ENCODE data around the gene TRMT6. TPM values are rescaled to one million over a fixed set of nuclear protein-coding genes. Genes with fewer than 3 reads are reported as not detected.

Gene TRMT6
- total RNA-seq, 1 donor from 2014 or later, result 18.0 TPM

DNA sequence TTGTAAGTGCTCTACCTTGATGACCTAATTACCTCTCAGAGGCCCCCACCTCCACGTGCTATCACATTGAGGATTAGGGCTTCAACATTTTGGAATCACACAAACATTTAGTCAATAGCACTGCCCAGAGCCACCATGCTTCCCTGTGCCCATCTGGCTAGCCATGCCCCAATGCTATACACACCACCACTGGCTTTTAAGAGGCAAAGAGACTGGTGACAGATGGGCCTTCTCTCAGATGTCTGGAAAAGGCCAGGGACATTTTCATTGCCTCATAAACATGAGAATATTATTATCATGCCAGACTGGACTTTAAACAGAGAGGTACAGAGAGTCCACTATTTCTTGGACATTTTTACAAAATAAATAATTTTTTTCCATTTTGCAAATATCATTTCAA lies 29.8 kb downstream of the TRMT6 start:
- Histone ChIP-seq H3K4me3 (ENCODE audit: low read depth, low read length) (no peak overlapping the region), H3K36me3 (ENCODE audit: control insufficient read depth, insufficient read depth, low read length) (no peaks in the 10 kb centered on the region), H3K27me3 (ENCODE audit: control insufficient read depth, insufficient read depth, low read length) (no peaks in the 10 kb centered on the region)
- TF ChIP-seq, protein P1, sequence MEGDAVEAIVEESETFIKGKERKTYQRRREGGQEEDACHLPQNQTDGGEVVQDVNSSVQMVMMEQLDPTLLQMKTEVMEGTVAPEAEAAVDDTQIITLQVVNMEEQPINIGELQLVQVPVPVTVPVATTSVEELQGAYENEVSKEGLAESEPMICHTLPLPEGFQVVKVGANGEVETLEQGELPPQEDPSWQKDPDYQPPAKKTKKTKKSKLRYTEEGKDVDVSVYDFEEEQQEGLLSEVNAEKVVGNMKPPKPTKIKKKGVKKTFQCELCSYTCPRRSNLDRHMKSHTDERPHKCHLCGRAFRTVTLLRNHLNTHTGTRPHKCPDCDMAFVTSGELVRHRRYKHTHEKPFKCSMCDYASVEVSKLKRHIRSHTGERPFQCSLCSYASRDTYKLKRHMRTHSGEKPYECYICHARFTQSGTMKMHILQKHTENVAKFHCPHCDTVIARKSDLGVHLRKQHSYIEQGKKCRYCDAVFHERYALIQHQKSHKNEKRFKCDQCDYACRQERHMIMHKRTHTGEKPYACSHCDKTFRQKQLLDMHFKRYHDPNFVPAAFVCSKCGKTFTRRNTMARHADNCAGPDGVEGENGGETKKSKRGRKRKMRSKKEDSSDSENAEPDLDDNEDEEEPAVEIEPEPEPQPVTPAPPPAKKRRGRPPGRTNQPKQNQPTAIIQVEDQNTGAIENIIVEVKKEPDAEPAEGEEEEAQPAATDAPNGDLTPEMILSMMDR (IDR thresholded peaks at IDR 0.05; ENCODE audit: insufficient read depth, low read length, poor library complexity, severe bottlenecking), result no peak
- DNase-seq (ENCODE audit: low read depth), result no peak

DNA sequence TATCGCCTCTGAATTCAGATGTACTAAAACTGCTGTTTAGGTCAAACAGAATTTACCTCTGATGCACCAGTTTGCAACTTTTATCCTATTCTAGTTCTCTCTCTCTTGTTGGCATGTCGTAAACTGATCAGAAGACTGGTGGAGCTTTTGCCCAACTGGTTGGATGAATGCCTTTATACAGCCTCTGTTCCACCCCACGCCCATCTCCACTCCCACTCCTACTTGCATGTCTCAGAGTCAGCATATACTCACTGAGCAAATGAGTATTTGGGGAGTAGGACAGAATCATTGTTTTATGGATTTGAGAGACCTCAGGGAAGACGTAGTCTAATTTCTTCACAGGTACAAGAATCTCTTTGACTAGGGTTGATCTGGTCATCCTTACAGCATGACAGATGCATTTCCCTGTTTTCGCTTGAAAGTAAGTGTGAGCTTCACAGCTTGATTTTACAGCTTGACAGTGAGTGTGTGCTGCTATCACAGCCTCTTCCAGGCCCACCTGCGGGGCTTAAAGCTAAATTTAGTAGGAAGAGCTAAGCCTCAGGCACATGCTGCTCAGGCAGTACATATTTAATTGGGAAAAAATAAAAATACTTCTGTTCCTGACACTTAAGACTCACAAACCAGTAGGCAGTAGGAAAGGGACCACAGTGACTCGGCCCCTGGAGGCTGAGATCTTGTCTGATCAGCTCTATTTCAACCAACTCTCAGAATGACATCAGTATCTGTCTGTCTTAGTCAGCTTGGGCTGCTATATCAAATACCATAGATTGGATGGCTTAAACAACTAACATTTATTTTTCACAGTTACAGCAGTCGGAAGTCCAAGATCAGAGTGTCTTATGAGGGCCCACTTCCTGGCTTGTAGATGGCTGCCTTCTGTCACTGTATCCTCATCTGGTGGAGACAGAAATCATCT lies 30.4 kb downstream of the TRMT6 start:
- TF ChIP-seq, protein P1 (IDR thresholded peaks at IDR 0.05; ENCODE audit: insufficient read depth, low read length, poor library complexity, severe bottlenecking), result no peak
- Histone ChIP-seq H3K36me3 (ENCODE audit: control insufficient read depth, insufficient read depth, low read length) (no peaks in the 10 kb centered on the region), H3K27me3 (ENCODE audit: control insufficient read depth, insufficient read depth, low read length) (no peaks in the 10 kb centered on the region), H3K4me3 (ENCODE audit: low read depth, low read length) (no peak overlapping the region)
- DNase-seq (ENCODE audit: low read depth), result no peak

DNA sequence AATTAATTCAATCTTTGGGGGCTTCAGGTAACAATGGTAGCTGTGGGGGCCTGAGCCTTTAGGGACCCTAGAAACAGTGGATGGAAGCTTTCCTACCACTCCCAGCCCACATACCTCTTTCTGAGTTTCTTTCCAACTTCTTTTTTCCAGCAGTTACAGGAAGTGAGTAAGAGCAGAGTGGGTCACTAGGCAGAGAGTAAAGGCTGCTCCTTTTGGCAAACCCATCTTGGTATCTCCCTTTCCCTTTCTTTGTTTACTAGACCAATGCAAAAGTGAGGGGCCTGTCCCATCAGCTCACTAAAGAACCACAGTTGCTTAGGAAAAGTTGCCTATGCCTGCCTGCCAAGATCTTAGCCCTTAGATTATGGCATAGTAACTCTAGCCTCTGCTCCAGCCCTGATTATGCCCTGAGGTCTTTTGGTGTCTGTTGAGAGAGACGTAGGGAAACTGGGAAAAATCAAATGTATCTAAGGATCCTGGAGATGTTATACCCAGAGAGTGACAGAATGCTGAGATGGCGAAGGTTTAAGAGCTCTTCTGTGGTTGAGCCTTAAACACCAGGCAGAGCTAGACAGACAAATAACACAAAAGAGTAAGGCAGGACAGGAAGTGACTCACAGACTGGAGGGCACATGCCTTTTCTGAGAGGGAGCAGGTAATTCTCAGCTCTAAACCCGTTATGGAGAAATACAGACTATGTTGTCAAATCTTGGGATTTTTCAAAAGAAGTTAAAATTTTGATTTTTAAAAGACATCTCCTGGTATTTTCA lies 31.3 kb downstream of the TRMT6 start:
- TF ChIP-seq, protein P1 (IDR thresholded peaks at IDR 0.05; ENCODE audit: insufficient read depth, low read length, poor library complexity, severe bottlenecking), result no peak
- Histone ChIP-seq H3K36me3 (ENCODE audit: control insufficient read depth, insufficient read depth, low read length) (no peaks in the 10 kb centered on the region), H3K4me3 (ENCODE audit: low read depth, low read length) (no peak overlapping the region), H3K27me3 (ENCODE audit: control insufficient read depth, insufficient read depth, low read length) (no peaks in the 10 kb centered on the region)
- peak; percentile 57 for DNase-seq (ENCODE audit: low read depth)

DNA sequence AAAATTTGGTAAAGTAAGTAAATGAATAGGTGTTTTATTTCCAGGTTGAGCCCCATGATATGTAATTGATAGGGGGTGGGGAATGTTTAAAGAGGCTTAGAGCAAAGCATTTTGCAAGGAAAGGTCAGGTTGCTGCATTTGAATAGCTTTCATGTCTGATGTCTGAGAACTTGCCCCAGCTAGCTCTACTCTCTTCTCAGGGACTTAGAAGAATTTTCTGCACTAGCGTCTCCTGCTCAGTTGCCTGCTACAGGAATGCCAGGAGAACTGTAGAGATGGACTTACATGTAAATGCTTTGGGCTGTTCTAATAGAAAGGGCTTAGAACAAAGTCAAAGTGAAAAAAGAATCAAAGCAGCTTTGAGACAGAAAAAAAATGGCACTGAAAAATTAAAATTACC lies 35.5 kb downstream of the TRMT6 start:
- Histone ChIP-seq H3K27me3 (ENCODE audit: control insufficient read depth, insufficient read depth, low read length) (peaks cover 6% of the 10 kb centered on the region), H3K36me3 (ENCODE audit: control insufficient read depth, insufficient read depth, low read length) (no peaks in the 10 kb centered on the region), H3K4me3 (ENCODE audit: low read depth, low read length) (no peak overlapping the region)
- TF ChIP-seq, protein P1 (IDR thresholded peaks at IDR 0.05; ENCODE audit: insufficient read depth, low read length, poor library complexity, severe bottlenecking), result no peak
- DNase-seq (ENCODE audit: low read depth), result no peak

DNA sequence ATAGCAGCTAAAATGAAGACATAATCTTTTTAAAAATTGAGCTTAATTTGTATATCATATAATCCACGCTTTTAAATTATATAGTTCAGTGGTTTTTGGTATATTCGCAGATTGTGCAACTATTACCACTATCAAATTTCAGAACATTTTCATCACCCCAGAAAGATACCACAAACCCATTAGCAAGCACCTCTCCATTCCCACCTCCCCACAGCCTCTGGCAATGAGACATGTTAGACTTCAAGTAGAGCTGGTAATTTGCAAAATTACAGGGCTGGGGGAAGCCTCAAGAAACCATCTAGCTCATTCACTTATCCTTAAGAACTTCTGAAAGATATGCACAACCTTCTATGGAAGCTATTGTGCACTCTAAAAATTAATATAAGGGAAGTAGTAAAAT lies 37.2 kb downstream of the TRMT6 start:
- Histone ChIP-seq H3K4me3 (ENCODE audit: low read depth, low read length) (no peak overlapping the region), H3K27me3 (ENCODE audit: control insufficient read depth, insufficient read depth, low read length) (peaks cover 6% of the 10 kb centered on the region), H3K36me3 (ENCODE audit: control insufficient read depth, insufficient read depth, low read length) (no peaks in the 10 kb centered on the region)
- TF ChIP-seq, protein P1 (IDR thresholded peaks at IDR 0.05; ENCODE audit: insufficient read depth, low read length, poor library complexity, severe bottlenecking), result no peak
- DNase-seq (ENCODE audit: low read depth), result no peak
